NCI-H2107 treated with DMSO at 0.1 percent for 48 hours (cell line): ENCODE data around the gene ARFGAP1.

Experiments used
- DNase-seq: peaks from one replicate; lab custom pipeline; 2025; ENCODE audit not compliant: unreplicated experiment; lab: John Stamatoyannopoulos, UW

Gene ARFGAP1

GRCh38 chr20:63259734-63260460 lies 12.7 kb upstream of the ARFGAP1 start:
- DNase-seq: no peak

GRCh38 chr20:63260521-63260920 lies 12.1 kb upstream of the ARFGAP1 start:
- no peak for DNase-seq

GRCh38 chr20:63261060-63261794 lies 11.4 kb upstream of the ARFGAP1 start:
- no peak for DNase-seq

GRCh38 chr20:63261795-63262528 lies 10.7 kb upstream of the ARFGAP1 start:
- DNase-seq: no peak

GRCh38 chr20:63262836-63263235 lies 9.8 kb upstream of the ARFGAP1 start:
- DNase-seq: no peak

- no peak for DNase-seq
These were observed 8.6 kb upstream of the ARFGAP1 start for GRCh38 chr20:63264000-63264399.

- DNase-seq: no peak
These were observed 8.1 kb upstream of the ARFGAP1 start for GRCh38 chr20:63264519-63264918.

- DNase-seq: no peak
These were observed 6.6 kb upstream of the ARFGAP1 start for GRCh38 chr20:63265891-63266515.

GRCh38 chr20:63267691-63268090 lies 4.9 kb upstream of the ARFGAP1 start:
- DNase-seq: no peak

GRCh38 chr20:63268256-63268655 lies 4.4 kb upstream of the ARFGAP1 start:
- DNase-seq: no peak

- DNase-seq: no peak
These were observed 3.8 kb upstream of the ARFGAP1 start for GRCh38 chr20:63268671-63269439.

GRCh38 chr20:63269724-63270123 lies 2.9 kb upstream of the ARFGAP1 start:
- DNase-seq: no peak

GRCh38 chr20:63270606-63271325 lies 1.8 kb upstream of the ARFGAP1 start:
- no peak for DNase-seq

- DNase-seq: no peak
These were observed 506 bp downstream of the ARFGAP1 start for GRCh38 chr20:63273059-63273579.

- DNase-seq: no peak
These were observed 1.2 kb downstream of the ARFGAP1 start for GRCh38 chr20:63273635-63274380.

- no peak for DNase-seq
These were observed 2.0 kb downstream of the ARFGAP1 start for GRCh38 chr20:63274381-63275228.

- DNase-seq: no peak
These were observed 3.2 kb downstream of the ARFGAP1 start for GRCh38 chr20:63275825-63276224.

- DNase-seq: no peak
These were observed 4.3 kb downstream of the ARFGAP1 start for GRCh38 chr20:63276956-63277355.
